SU-DHL-6 (cell line): Measurements from ENCODE around the gene MAPKBP1.

Experiments
- H2AFZ ChIP-seq: fragments of 200-600 bp; sonication (generic); 2 replicates; pipeline ENCODE4 v1.6.1; 2014; ENCODE audit warnings: low read depth, mild to moderate bottlenecking, moderate library complexity, mixed read lengths, antibody characterized with exemption, low read length; ENCODE audit not compliant: severe bottlenecking
- H3F3A ChIP-seq: fragments of 200-600 bp; shearing (Covaris generic); 2 replicates; pipeline ENCODE4 v1.6.0; 2016; ENCODE audit warnings: antibody characterized with exemption, mild to moderate bottlenecking; ENCODE audit not compliant: insufficient read depth
- H3K27ac ChIP-seq: fragments of 200-600 bp; sonication (generic); 2 replicates; pipeline ENCODE4 v1.5.1; 2016; ENCODE audit warnings: low read depth, mild to moderate bottlenecking, low read length, moderate library complexity, mixed read lengths
- H3K27me3 ChIP-seq: fragments of 200-600 bp; sonication (generic), shearing (Covaris generic); 2 replicates; pipeline ENCODE4 v1.6.0; 2014; ENCODE audit warnings: mild to moderate bottlenecking, low read length
- H3K36me3 ChIP-seq: fragments of 200-600 bp; sonication (generic); 2 replicates; pipeline ENCODE4 v1.6.1; 2014; ENCODE audit warnings: mild to moderate bottlenecking, low read length, mixed read lengths
- H3K4me2 ChIP-seq: fragments of 300-600, 200-600 bp; shearing (Covaris generic), sonication (generic); 2 replicates; pipeline ENCODE4 v1.6.0; 2014; ENCODE audit warnings: low read length, low read depth, mild to moderate bottlenecking; ENCODE audit not compliant: poor library complexity, severe bottlenecking
- H3K4me3 ChIP-seq: fragments of 200-600 bp; sonication (generic); 2 replicates; pipeline ENCODE4 v1.5.1; 2014; ENCODE audit warnings: antibody characterized with exemption, low read length, mild to moderate bottlenecking, mixed read lengths; ENCODE audit not compliant: insufficient read depth, poor library complexity, severe bottlenecking
- H3K79me2 ChIP-seq: fragments of 200-600 bp; sonication (generic); 2 replicates; pipeline ENCODE4 v1.6.1; 2014; ENCODE audit warnings: mild to moderate bottlenecking, low read length, moderate library complexity; ENCODE audit not compliant: insufficient read depth
- H3K9ac ChIP-seq: fragments of 200-600 bp; sonication (generic); 2 replicates; pipeline ENCODE4 v1.7.0; 2014; ENCODE audit warnings: mild to moderate bottlenecking, low read length
- H3K9me2 ChIP-seq: fragments of 200-600 bp; sonication (generic); replicated peaks from 2 replicates; pipeline ENCODE4 v1.6.1; 2014; ENCODE audit warnings: low read length; ENCODE audit not compliant: insufficient read depth
- H3K9me3 ChIP-seq: fragments of 200-600 bp; sonication (generic); 2 replicates; pipeline ENCODE4 v1.6.1; 2014; ENCODE audit warnings: low read length, mixed read lengths; ENCODE audit not compliant: insufficient read depth
- H4K20me1 ChIP-seq: fragments of 200-600 bp; sonication (generic); 2 replicates; pipeline ENCODE4 v1.6.1; 2014; ENCODE audit warnings: low read depth, mild to moderate bottlenecking, antibody characterized with exemption, low read length, moderate library complexity, mixed read lengths
- CTCF ChIP-seq: fragments of 200-600 bp; sonication (generic); IDR thresholded peaks from one replicate; pipeline ENCODE4 v1.5.1; 2017; ENCODE audit warnings: antibody characterized with exemption, mild to moderate bottlenecking, low read length, moderate library complexity; ENCODE audit not compliant: insufficient read depth, poor library complexity, severe bottlenecking
- EZH2phosphoT487 ChIP-seq: fragments of 200-600 bp; sonication (generic), shearing (Covaris generic); conservative IDR thresholded peaks from 2 replicates; pipeline ENCODE4 v1.6.1; 2018; ENCODE audit warnings: mild to moderate bottlenecking, antibody characterized with exemption, low read length, moderate library complexity, mixed read lengths

MAPKBP1 gene

GRCh38 chr15:41801850-41802455 is 27.7 kb downstream of the MAPKBP1 start:
- Histone ChIP-seq H3K4me2 (no peak overlapping the region), H3K79me2 (no peaks in the 10 kb centered on the region)

GRCh38 chr15:41804361-41804760 is 30.1 kb downstream of the MAPKBP1 start:
- no peak overlapping the region for H3K9ac ChIP-seq
- H3K4me2 ChIP-seq: no peak overlapping the region

More at GRCh38 chr15:41801850-41802455, 27.7 kb downstream of the MAPKBP1 start:
- Histone ChIP-seq H3K9me3 (no peaks in the 10 kb centered on the region; the same call in 1 of the 2 replicates), H2AFZ (no peak overlapping the region), H3K9me2 (no peaks in the 10 kb centered on the region), H3K9ac (no peak overlapping the region), H3K27ac (no peak overlapping the region), H3K4me3 (no peak overlapping the region), H3F3A (no peaks in the 10 kb centered on the region), H3K27me3 (no peaks in the 10 kb centered on the region), H3K36me3 (0 out of 2 replicates have a peak, but pooled peaks cover 4% of the 10 kb centered on the region), H4K20me1 (no peaks in the 10 kb centered on the region)
- TF ChIP-seq CTCF (no peak), EZH2phosphoT487 (no peak)

GRCh38 chr15:41804916-41805666 is 30.8 kb downstream of the MAPKBP1 start:
- H3F3A ChIP-seq: no peaks in the 10 kb centered on the region
- no peaks in the 10 kb centered on the region for H3K9me2 ChIP-seq
- no peaks in the 10 kb centered on the region for H3K27me3 ChIP-seq
- H3K9me3 ChIP-seq: no peaks in the 10 kb centered on the region; the same call in 1 of the 2 replicates
- H3K79me2 ChIP-seq: no peaks in the 10 kb centered on the region
- H3K36me3 ChIP-seq: 0 out of 2 replicates have a peak, but pooled peaks cover 4% of the 10 kb centered on the region
- no peak overlapping the region for H3K27ac ChIP-seq
- no peak overlapping the region for H2AFZ ChIP-seq
- no peak overlapping the region for H3K4me3 ChIP-seq
- TF ChIP-seq CTCF: no peak
- no peak for TF ChIP-seq EZH2phosphoT487
- H3K4me2 ChIP-seq: no peak overlapping the region
- no peak overlapping the region for H3K9ac ChIP-seq
- H4K20me1 ChIP-seq: no peaks in the 10 kb centered on the region

More at GRCh38 chr15:41804361-41804760, 30.1 kb downstream of the MAPKBP1 start:
- TF ChIP-seq EZH2phosphoT487 (no peak), CTCF (no peak)
- Histone ChIP-seq H3K27ac (no peak overlapping the region), H3K36me3 (0 out of 2 replicates have a peak, but pooled peaks cover 4% of the 10 kb centered on the region), H3K27me3 (no peaks in the 10 kb centered on the region), H3K9me3 (no peaks in the 10 kb centered on the region; the same call in 1 of the 2 replicates), H3K4me3 (no peak overlapping the region), H4K20me1 (no peaks in the 10 kb centered on the region), H2AFZ (no peak overlapping the region), H3K9me2 (no peaks in the 10 kb centered on the region), H3F3A (no peaks in the 10 kb centered on the region), H3K79me2 (no peaks in the 10 kb centered on the region)
